Omental fat pad (tissue), 4 donors: ENCODE results near the gene FOXB2. TPM values are rescaled to one million over a fixed set of nuclear protein-coding genes. Genes with fewer than 3 reads are reported as not detected.

Experiments
- small RNA-seq: library from RNA; depleted of rRNA; stranded (forward); fragments of <200 nt; gene quantifications from one replicate; pipeline ENCODE3, GENCODE V24; 2016
- total RNA-seq, 4 donors: library from RNA; depleted of rRNA; stranded (reverse); fragments of >200 nt; gene quantifications; one replicate each; pipeline ENCODE4 v1.1.0, GENCODE V29; 2016

FOXB2 gene
- total RNA-seq, 4 donors from 2014 or later, result not detected

Small RNA genes within 50 kb of the gene (small RNA-seq; reads per million reads assigned to genes)
- gene ATP5MFP3, result not detected

Other genes starting within 250 kb of the FOXB2 start
- gene PRUNE2, start 113.5 kb upstream of the FOXB2 start, total RNA-seq, result 10 to 100 TPM in 3 of 4 donors, 1 to 10 TPM in 1; 3.1 to 13.4 (median 12.0) TPM
- gene VPS13A, start 157.9 kb downstream of the FOXB2 start, total RNA-seq, result 10 to 100 TPM; 20.4 to 33.5 (median 30.4) TPM